ENCODE results near the gene SUN5.
"Not testable (repeated sequence)": the region's sequence is repeated elsewhere in the genome, so short reads cannot be mapped to it uniquely, and the experiment has no call there.

Gene SUN5

GRCh38 chr20:33004141-33004751 is at the start of gene SUN5:
SUN5 (minus strand) TSS chr20:33004433; CDS start chr20:33004340, 93 bp downstream.
- no peak for DNase-seq

- no peak for DNase-seq
Observed at GRCh38 chr20:33053291-33054106, 49.3 kb upstream of the SUN5 start, which contains the start of gene BPIFB3. BPIFB3 (plus strand) TSS chr20:33053903; CDS start chr20:33055436, 1,533 bp downstream.

- no peak for DNase-seq
Observed at GRCh38 chr20:33051333-33051732, 47.1 kb upstream of the SUN5 start.

GRCh38 chr20:33046412-33046811 is 42.2 kb upstream of the SUN5 start:
- no peak for DNase-seq

GRCh38 chr20:33045129-33045721 is 41.0 kb upstream of the SUN5 start:
- not testable (repeated sequence) for DNase-seq

GRCh38 chr20:33043731-33044181 is 39.5 kb upstream of the SUN5 start:
- no peak for DNase-seq

GRCh38 chr20:33042983-33043730 is 38.9 kb upstream of the SUN5 start:
- DNase-seq, result no peak

- no peak for DNase-seq
Observed at GRCh38 chr20:33042430-33042829, 38.2 kb upstream of the SUN5 start.

GRCh38 chr20:33038243-33038642 is 34.0 kb upstream of the SUN5 start:
- DNase-seq, result no peak

GRCh38 chr20:33037456-33037855 is 33.2 kb upstream of the SUN5 start:
- DNase-seq, result no peak

GRCh38 chr20:33034901-33035492 is 30.8 kb upstream of the SUN5 start:
- DNase-seq, result no peak

- DNase-seq, result no peak
Observed at GRCh38 chr20:33034115-33034514, 29.9 kb upstream of the SUN5 start.

GRCh38 chr20:33033381-33033780 is 29.1 kb upstream of the SUN5 start:
- DNase-seq, result no peak

GRCh38 chr20:33032555-33032954 is 28.3 kb upstream of the SUN5 start:
- DNase-seq, result no peak

- no peak for DNase-seq
Observed at GRCh38 chr20:33031531-33031930, 27.3 kb upstream of the SUN5 start, which contains the start of gene BPIFB6. BPIFB6 (plus strand) TSS chr20:33031648; CDS start chr20:33031648, 0 bp downstream.

- DNase-seq, result no peak
Observed at GRCh38 chr20:33030569-33030968, 26.3 kb upstream of the SUN5 start.

- DNase-seq, result no peak
Observed at GRCh38 chr20:33030076-33030475, 25.8 kb upstream of the SUN5 start.

GRCh38 chr20:33028875-33029274 is 24.6 kb upstream of the SUN5 start:
- DNase-seq, result no peak

GRCh38 chr20:33027769-33028751 is 23.8 kb upstream of the SUN5 start:
- DNase-seq, result no peak

- DNase-seq, result no peak
Observed at GRCh38 chr20:33026779-33027759, 22.8 kb upstream of the SUN5 start.
